ENCODE results near the gene GLIS1. TPM values are rescaled to one million over a fixed set of nuclear protein-coding genes. Genes with fewer than 3 reads are reported as not detected.

Gene GLIS1
- total and polyA plus RNA-seq, 10 of the 15 experiments (the other 5 are each of a cell fraction or from before 2014, with no cell fraction given): not detected

DNA sequence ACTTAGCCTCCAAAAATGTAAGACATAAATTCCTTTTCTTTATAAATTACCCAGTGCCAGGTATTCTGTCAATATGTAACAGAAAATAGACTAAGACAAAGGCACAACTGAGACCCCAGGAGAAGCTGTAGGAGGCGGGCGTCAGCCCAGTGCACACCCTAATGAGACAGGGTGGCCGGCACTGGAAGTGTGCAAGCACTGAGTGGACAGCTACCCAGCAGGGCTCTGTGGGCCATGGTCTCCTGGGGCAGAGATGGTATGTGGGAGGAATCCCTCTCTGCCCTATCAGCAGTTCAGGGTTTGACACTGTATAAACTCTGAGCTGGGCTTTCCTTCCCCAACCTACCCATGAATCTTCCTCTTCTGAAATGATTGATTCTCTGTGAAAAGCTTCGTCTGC lies 139.5 kb downstream of the GLIS1 start:
- Histone ChIP-seq H3K27ac (ENCODE audit: control insufficient read depth, insufficient read depth) (no peak overlapping the region), H3K36me3 (ENCODE audit: control insufficient read depth in 2 of 2, insufficient read depth in 2 of 2, low read length in 1 of 2) (no peaks in the 10 kb centered on the region), H3K4me2 (ENCODE audit: control insufficient read depth, insufficient read depth) (no peak overlapping the region), H4K20me1 (ENCODE audit: control insufficient read depth, insufficient read depth) (no peaks in the 10 kb centered on the region), H3K9ac (ENCODE audit: control insufficient read depth, insufficient read depth, low read length) (no peak overlapping the region), H3K4me1 (ENCODE audit: control insufficient read depth, insufficient read depth, low read length) (no peaks in the 10 kb centered on the region), H3K4me3 (no peak overlapping the region), H2AFZ (ENCODE audit: control insufficient read depth, low read depth, low read length) (no peak overlapping the region), H3K79me2 (ENCODE audit: control insufficient read depth, insufficient read depth, low read length) (no peaks in the 10 kb centered on the region), H3K9me3 (replicated peaks; ENCODE audit: control insufficient read depth, insufficient read depth, low read length) (no peaks in the 10 kb centered on the region), H3K27me3 (replicated peaks in 1 of 2; ENCODE audit: control insufficient read depth in 2 of 2, insufficient read depth in 2 of 2, low read length in 1 of 2) (no peaks in the 10 kb centered on the region; a peak in 2 of 4 replicates)
- RAD21 ChIA-PET (ENCODE audit: unreplicated experiment): no interaction called here
- no peak for FAIRE-seq
- no peak for TF ChIP-seq ZBED1 (IDR thresholded peaks at IDR 0.05; ENCODE audit: borderline replicate concordance)
- TF ChIP-seq, protein P1, sequence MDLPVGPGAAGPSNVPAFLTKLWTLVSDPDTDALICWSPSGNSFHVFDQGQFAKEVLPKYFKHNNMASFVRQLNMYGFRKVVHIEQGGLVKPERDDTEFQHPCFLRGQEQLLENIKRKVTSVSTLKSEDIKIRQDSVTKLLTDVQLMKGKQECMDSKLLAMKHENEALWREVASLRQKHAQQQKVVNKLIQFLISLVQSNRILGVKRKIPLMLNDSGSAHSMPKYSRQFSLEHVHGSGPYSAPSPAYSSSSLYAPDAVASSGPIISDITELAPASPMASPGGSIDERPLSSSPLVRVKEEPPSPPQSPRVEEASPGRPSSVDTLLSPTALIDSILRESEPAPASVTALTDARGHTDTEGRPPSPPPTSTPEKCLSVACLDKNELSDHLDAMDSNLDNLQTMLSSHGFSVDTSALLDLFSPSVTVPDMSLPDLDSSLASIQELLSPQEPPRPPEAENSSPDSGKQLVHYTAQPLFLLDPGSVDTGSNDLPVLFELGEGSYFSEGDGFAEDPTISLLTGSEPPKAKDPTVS (IDR thresholded peaks at IDR 0.05; ENCODE audit: low read depth, low read length): no peak
- TF ChIP-seq HDAC2 (IDR thresholded peaks at IDR 0.05): no peak
- TF ChIP-seq CREB1 (IDR thresholded peaks at IDR 0.05; ENCODE audit: low read depth): no peak
- DNase-seq (ENCODE audit: low read depth, low spot score): no peak
- POLR2A ChIA-PET: no interaction called here
- BruUV-seq (replicated peaks): no TSS peak
- SMC1A ChIA-PET (ENCODE audit: uncharacterized antibody, unreplicated experiment): no interaction called here
- intact Hi-C loops (cut with micrococcal nuclease; ENCODE audit: unreplicated experiment) (no loop called here), in situ Hi-C loops (cut with MboI) (no loop called here)
- 61% methylated on average over 4 of the region's 4 CpGs for WGBS (ENCODE audit: insufficient coverage, insufficient replicate concordance, low lambda C conversion rate, missing lambda C conversion rate)
- no peak for ATAC-seq
- CTCF ChIA-PET: no interaction called here

DNA sequence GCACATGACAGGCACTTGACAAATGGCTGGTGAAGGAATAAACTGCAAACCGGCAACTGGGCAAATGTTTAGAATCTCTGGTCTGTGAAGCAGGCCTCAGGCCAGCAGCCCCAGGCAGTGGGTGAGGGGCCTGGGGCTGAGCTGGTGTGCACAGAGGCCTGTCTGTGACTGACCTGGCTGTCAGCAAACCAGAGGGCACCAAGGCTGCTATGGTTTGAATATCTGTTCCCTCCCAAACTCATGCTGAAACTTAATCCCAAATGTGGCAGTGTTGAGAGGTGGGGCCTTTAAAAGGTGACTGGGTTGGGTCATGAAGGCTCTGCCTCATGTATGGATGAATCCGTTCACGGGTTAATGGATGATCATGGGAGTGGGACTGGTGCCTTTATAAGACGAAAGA lies 140.0 kb downstream of the GLIS1 start:
- no peaks in the 10 kb centered on the region for H3K36me3 ChIP-seq (ENCODE audit: control insufficient read depth in 2 of 2, insufficient read depth in 2 of 2, low read length in 1 of 2)
- 11% methylated on average over 4 of the region's 4 CpGs for WGBS (ENCODE audit: insufficient coverage, insufficient replicate concordance, low lambda C conversion rate, missing lambda C conversion rate)
- FAIRE-seq (no peak), DNase-seq (ENCODE audit: low read depth, low spot score) (no peak), ATAC-seq (no peak)
- intact Hi-C loops (cut with micrococcal nuclease; ENCODE audit: unreplicated experiment): no loop called here
- H3K9me3 ChIP-seq (replicated peaks; ENCODE audit: control insufficient read depth, insufficient read depth, low read length): no peaks in the 10 kb centered on the region
- no peaks in the 10 kb centered on the region for H3K79me2 ChIP-seq (ENCODE audit: control insufficient read depth, insufficient read depth, low read length)
- no peaks in the 10 kb centered on the region for H3K4me1 ChIP-seq (ENCODE audit: control insufficient read depth, insufficient read depth, low read length)
- H3K27me3 ChIP-seq (replicated peaks in 1 of 2; ENCODE audit: control insufficient read depth in 2 of 2, insufficient read depth in 2 of 2, low read length in 1 of 2): no peaks in the 10 kb centered on the region; a peak in 2 of 4 replicates
- H2AFZ ChIP-seq (ENCODE audit: control insufficient read depth, low read depth, low read length): no peak overlapping the region
- no peak overlapping the region for H3K9ac ChIP-seq (ENCODE audit: control insufficient read depth, insufficient read depth, low read length)
- no peaks in the 10 kb centered on the region for H4K20me1 ChIP-seq (ENCODE audit: control insufficient read depth, insufficient read depth)
- ChIA-PET RAD21 (ENCODE audit: unreplicated experiment) (no interaction called here), CTCF (no interaction called here), POLR2A (no interaction called here), SMC1A (ENCODE audit: uncharacterized antibody, unreplicated experiment) (no interaction called here)
- BruUV-seq (replicated peaks): no TSS peak
- no peak overlapping the region for H3K4me2 ChIP-seq (ENCODE audit: control insufficient read depth, insufficient read depth)
- no peak overlapping the region for H3K27ac ChIP-seq (ENCODE audit: control insufficient read depth, insufficient read depth)
- no peak overlapping the region for H3K4me3 ChIP-seq
- in situ Hi-C loops (cut with MboI): no loop called here
- TF ChIP-seq, protein P2, sequence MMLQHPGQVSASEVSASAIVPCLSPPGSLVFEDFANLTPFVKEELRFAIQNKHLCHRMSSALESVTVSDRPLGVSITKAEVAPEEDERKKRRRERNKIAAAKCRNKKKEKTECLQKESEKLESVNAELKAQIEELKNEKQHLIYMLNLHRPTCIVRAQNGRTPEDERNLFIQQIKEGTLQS (IDR thresholded peaks at IDR 0.05; ENCODE audit: borderline replicate concordance, extremely low read depth, low read depth, low read length): no peak
- no peak for TF ChIP-seq RCOR1 (conservative IDR thresholded peaks at IDR 0.05; ENCODE audit: low read depth, low read length)
- TF ChIP-seq, protein P3, sequence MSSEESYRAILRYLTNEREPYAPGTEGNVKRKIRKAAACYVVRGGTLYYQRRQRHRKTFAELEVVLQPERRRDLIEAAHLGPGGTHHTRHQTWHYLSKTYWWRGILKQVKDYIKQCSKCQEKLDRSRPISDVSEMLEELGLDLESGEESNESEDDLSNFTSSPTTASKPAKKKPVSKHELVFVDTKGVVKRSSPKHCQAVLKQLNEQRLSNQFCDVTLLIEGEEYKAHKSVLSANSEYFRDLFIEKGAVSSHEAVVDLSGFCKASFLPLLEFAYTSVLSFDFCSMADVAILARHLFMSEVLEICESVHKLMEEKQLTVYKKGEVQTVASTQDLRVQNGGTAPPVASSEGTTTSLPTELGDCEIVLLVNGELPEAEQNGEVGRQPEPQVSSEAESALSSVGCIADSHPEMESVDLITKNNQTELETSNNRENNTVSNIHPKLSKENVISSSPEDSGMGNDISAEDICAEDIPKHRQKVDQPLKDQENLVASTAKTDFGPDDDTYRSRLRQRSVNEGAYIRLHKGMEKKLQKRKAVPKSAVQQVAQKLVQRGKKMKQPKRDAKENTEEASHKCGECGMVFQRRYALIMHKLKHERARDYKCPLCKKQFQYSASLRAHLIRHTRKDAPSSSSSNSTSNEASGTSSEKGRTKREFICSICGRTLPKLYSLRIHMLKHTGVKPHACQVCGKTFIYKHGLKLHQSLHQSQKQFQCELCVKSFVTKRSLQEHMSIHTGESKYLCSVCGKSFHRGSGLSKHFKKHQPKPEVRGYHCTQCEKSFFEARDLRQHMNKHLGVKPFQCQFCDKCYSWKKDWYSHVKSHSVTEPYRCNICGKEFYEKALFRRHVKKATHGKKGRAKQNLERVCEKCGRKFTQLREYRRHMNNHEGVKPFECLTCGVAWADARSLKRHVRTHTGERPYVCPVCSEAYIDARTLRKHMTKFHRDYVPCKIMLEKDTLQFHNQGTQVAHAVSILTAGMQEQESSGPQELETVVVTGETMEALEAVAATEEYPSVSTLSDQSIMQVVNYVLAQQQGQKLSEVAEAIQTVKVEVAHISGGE (CRISPR knock-in tag; IDR thresholded peaks at IDR 0.05): no peak
- TF ChIP-seq CHD4 (IDR thresholded peaks at IDR 0.05): no peak
- no peak for TF ChIP-seq MYC (IDR thresholded peaks at IDR 0.05; ENCODE audit: insufficient read depth, insufficient read length, insufficient replicate concordance, low read length, severe bottlenecking)
- no peak for TF ChIP-seq NFXL1 (IDR thresholded peaks at IDR 0.05; ENCODE audit: borderline replicate concordance)
- TF ChIP-seq, protein P4, sequence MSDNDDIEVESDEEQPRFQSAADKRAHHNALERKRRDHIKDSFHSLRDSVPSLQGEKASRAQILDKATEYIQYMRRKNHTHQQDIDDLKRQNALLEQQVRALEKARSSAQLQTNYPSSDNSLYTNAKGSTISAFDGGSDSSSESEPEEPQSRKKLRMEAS (IDR thresholded peaks at IDR 0.05; ENCODE audit: low read depth, low read length): no peak
- no peak for TF ChIP-seq KDM1A (IDR thresholded peaks at IDR 0.05; ENCODE audit: borderline replicate concordance)
- TF ChIP-seq GATAD2B (conservative IDR thresholded peaks at IDR 0.05; ENCODE audit: low read depth): no peak
- TF ChIP-seq NR2C1 (IDR thresholded peaks at IDR 0.05): no peak
- no peak for TF ChIP-seq CBFB (IDR thresholded peaks at IDR 0.05; ENCODE audit: low read depth)

Measured in GM12878 (cell line).